PC-9 (cell line): ENCODE results near the gene QSER1. TPM values are rescaled to one million over a fixed set of nuclear protein-coding genes. Genes with fewer than 3 reads are reported as not detected.

Source experiments
- BruUV-seq: library from RNA; stranded (reverse); fragments of 400-500 nt; replicated peaks from 2 replicates; lab custom pipeline; 2021; lab: Mats Ljungman, UMichigan
- CTCF ChIA-PET: fragments of 300-600 bp; sonication (Branson Sonifier 250); formaldehyde crosslinking; loops from one replicate; lab custom pipeline; 2022; ENCODE audit warnings: antibody characterized with exemption; lab: Charles Lee
- POLR2A ChIA-PET: fragments of 300-600 bp; sonication (Branson Sonifier 250); formaldehyde crosslinking; loops from one replicate; lab custom pipeline; 2022; ENCODE audit warnings: antibody characterized with exemption; ENCODE audit not compliant: unreplicated experiment; lab: Charles Lee
- DNase-seq, 2 experiments: peaks; one replicate each; pipeline versions ENCODE4 v3.0.0 to v3.0.0-alpha.2; 2015 to 2022; ENCODE audit warnings: mixed read lengths in 1 of 2
- H2AFZ ChIP-seq: fragments of 200-600 bp; sonication (generic); 2 replicates; pipeline ENCODE4 v1.8.1; 2017; ENCODE audit warnings: antibody characterized with exemption
- H3F3A ChIP-seq: fragments of 200-600 bp; sonication (generic); 2 replicates; pipeline ENCODE4 v1.8.1; 2017; ENCODE audit warnings: antibody characterized with exemption, mild to moderate bottlenecking, low read depth; ENCODE audit not compliant: insufficient read depth
- H3K27ac ChIP-seq: fragments of 200-600 bp; sonication (generic); 2 replicates; pipeline ENCODE4 v1.6.1; 2016; ENCODE audit warnings: mixed run types
- H3K27me3 ChIP-seq: fragments of 200-600 bp; sonication (generic); 2 replicates; pipeline ENCODE4 v1.6.1; 2016; ENCODE audit warnings: low read depth, mixed run types; ENCODE audit not compliant: insufficient read depth
- H3K36me3 ChIP-seq: fragments of 200-600 bp; sonication (generic); 2 replicates; pipeline ENCODE4 v1.6.1; 2016; ENCODE audit warnings: low read depth, mixed run types
- H3K4me1 ChIP-seq: fragments of 200-600 bp; sonication (generic); replicated peaks from 2 replicates; pipeline ENCODE4 v1.6.1; 2016; ENCODE audit warnings: mixed run types; ENCODE audit not compliant: insufficient read depth
- H3K4me2 ChIP-seq: fragments of 200-600 bp; sonication (generic); 2 replicates; pipeline ENCODE4 v1.6.1; 2017; ENCODE audit warnings: mixed run types
- H3K4me3 ChIP-seq: fragments of 200-600 bp; sonication (generic); 2 replicates; pipeline ENCODE4 v1.6.1; 2016; ENCODE audit warnings: mixed run types
- H3K79me2 ChIP-seq: fragments of 200-600 bp; sonication (generic); 2 replicates; pipeline ENCODE4 v1.6.1; 2017; ENCODE audit warnings: low read depth, mixed run types
- H3K9me2 ChIP-seq: fragments of 200-600 bp; sonication (generic); 2 replicates; pipeline ENCODE4 v1.8.1; 2017; ENCODE audit warnings: mild to moderate bottlenecking; ENCODE audit not compliant: insufficient read depth
- H3K9me3 ChIP-seq: fragments of 200-600 bp; sonication (generic); 2 replicates; pipeline ENCODE4 v1.8.1; 2016; ENCODE audit warnings: low read depth; ENCODE audit not compliant: insufficient read depth
- H4K20me1 ChIP-seq: fragments of 200-600 bp; sonication (generic); 2 replicates; pipeline ENCODE4 v1.8.1; 2017; ENCODE audit not compliant: insufficient read depth
- CTCF ChIP-seq: fragments of 200-600 bp; sonication (generic); conservative IDR thresholded peaks from 2 replicates; pipeline ENCODE4 v1.6.1; 2017; ENCODE audit warnings: mixed run types, antibody characterized with exemption, mild to moderate bottlenecking, moderate library complexity
- EZH2 ChIP-seq: fragments of 200-600 bp; sonication (generic); IDR thresholded peaks from 2 replicates; pipeline ENCODE4 v1.8.0; 2017; ENCODE audit warnings: antibody characterized with exemption, low read depth
- intact Hi-C: fragments of 100-400 bp; cut with micrococcal nuclease; formaldehyde crosslinking; loops from one replicate; pipeline ENCODE4 v1.10.0; 2022; ENCODE audit not compliant: unreplicated experiment
- total RNA-seq: library from RNA; stranded (reverse); gene quantifications from 2 replicates; pipeline ENCODE4 v1.2.3, GENCODE V29; 2021

Gene QSER1
- total RNA-seq, 1 experiment from 2014 or later = 60.2 TPM

DNA sequence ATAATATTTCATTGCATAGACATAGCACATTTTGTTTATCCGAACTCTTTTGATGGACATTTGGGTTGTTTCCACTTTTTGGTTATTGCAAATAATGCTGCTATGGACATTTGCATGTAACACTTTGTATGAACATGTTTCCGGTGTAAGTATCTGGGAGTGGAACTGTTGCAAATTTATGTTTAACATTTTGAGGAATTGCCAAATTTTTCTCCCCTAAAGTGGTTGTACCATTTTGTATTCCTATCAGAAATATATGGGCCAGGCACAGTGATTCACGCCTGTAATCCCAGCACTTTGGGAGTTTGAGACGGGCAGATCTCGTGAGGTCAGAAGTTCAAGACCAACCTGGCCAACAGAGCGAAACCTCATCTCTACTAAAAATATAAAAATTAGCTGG, 16.0 kb downstream of the QSER1 start:
- no peaks in the 10 kb centered on the region for H3K4me1 ChIP-seq
- 0 out of 2 replicates have a peak, but pooled peaks cover 9% of the 10 kb centered on the region for H3K36me3 ChIP-seq
- ChIA-PET CTCF (no interaction called here), POLR2A (no interaction called here)
- no peaks in the 10 kb centered on the region for H3K9me3 ChIP-seq
- peaks cover 19% of the 10 kb centered on the region for H4K20me1 ChIP-seq
- H3K79me2 ChIP-seq = peaks cover 92% of the 10 kb centered on the region
- no TSS peak for BruUV-seq
- H3K4me3 ChIP-seq = no peak overlapping the region
- H2AFZ ChIP-seq = no peak overlapping the region
- H3K27ac ChIP-seq = no peak overlapping the region
- no peak for DNase-seq
- H3F3A ChIP-seq = no peaks in the 10 kb centered on the region
- no peaks in the 10 kb centered on the region for H3K9me2 ChIP-seq
- TF ChIP-seq EZH2 (no peak), CTCF (no peak)
- no peaks in the 10 kb centered on the region for H3K27me3 ChIP-seq
- intact Hi-C loops = no loop called here
- H3K4me2 ChIP-seq = no peak overlapping the region

GRCh38 chr11:32911413-32911812, 18.8 kb downstream of the QSER1 start:
- no peaks in the 10 kb centered on the region for H3K4me1 ChIP-seq
- no peaks in the 10 kb centered on the region for H3K9me3 ChIP-seq
- no peaks in the 10 kb centered on the region for H3K27me3 ChIP-seq
- no peak overlapping the region for H3K4me2 ChIP-seq
- 0 out of 2 replicates have a peak, but pooled peaks cover 7% of the 10 kb centered on the region for H3K36me3 ChIP-seq
- no peaks in the 10 kb centered on the region for H3F3A ChIP-seq
- no peak overlapping the region for H2AFZ ChIP-seq
- no peak for DNase-seq
- TF ChIP-seq EZH2 (no peak), CTCF (no peak)
- intact Hi-C loops = no loop called here
- no TSS peak for BruUV-seq
- POLR2A ChIA-PET = no interaction called here
- peaks cover 95% of the 10 kb centered on the region for H3K79me2 ChIP-seq
- no peak overlapping the region for H3K27ac ChIP-seq
- H3K4me3 ChIP-seq = no peak overlapping the region
- CTCF ChIA-PET = no interaction called here
- H4K20me1 ChIP-seq = peaks cover 10% of the 10 kb centered on the region
- no peaks in the 10 kb centered on the region for H3K9me2 ChIP-seq

GRCh38 chr11:32913445-32913844, 20.8 kb downstream of the QSER1 start:
- no peaks in the 10 kb centered on the region for H3K9me2 ChIP-seq
- no peak for TF ChIP-seq EZH2
- TF ChIP-seq CTCF = no peak
- DNase-seq = no peak
- H3F3A ChIP-seq = no peaks in the 10 kb centered on the region
- H3K36me3 ChIP-seq = 0 out of 2 replicates have a peak, but pooled peaks cover 4% of the 10 kb centered on the region
- H3K27ac ChIP-seq = no peak overlapping the region
- H3K4me3 ChIP-seq = no peak overlapping the region
- peaks cover 5% of the 10 kb centered on the region; the same call in 1 of the 2 replicates for H3K4me1 ChIP-seq
- H2AFZ ChIP-seq = no peak overlapping the region
- intact Hi-C loops = no loop called here
- ChIA-PET CTCF (no interaction called here), POLR2A (no interaction called here)
- H4K20me1 ChIP-seq = peaks cover 6% of the 10 kb centered on the region; the same call in 1 of the 2 replicates
- no peaks in the 10 kb centered on the region for H3K9me3 ChIP-seq
- BruUV-seq = no TSS peak
- H3K4me2 ChIP-seq = no peak overlapping the region
- peaks cover 94% of the 10 kb centered on the region for H3K79me2 ChIP-seq
- H3K27me3 ChIP-seq = no peaks in the 10 kb centered on the region
